ENCODE results near the gene IPO13. TPM values are rescaled to one million over a fixed set of nuclear protein-coding genes. Genes with fewer than 3 reads are reported as not detected.

Gene IPO13
- total and polyA plus RNA-seq, 4 donors: 7.3 to 35.4 (median 17.4) TPM

DNA sequence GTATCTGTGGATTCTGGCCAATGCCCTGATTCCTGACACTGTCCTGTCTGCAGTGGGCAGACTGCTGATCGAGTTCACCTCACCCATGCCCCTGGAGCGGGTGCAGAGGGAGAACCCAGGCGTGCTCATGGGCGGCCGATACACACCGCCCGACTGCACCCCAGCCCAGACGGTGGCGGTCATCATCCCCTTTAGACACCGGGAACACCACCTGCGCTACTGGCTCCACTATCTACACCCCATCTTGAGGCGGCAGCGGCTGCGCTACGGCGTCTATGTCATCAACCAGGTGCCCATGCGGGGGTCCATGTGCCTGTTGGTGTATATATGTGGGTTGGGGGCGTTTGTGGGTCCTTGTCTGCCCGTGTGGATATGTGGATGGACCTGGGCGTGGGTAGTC lies 34.9 kb downstream of the IPO13 start:
- H3K9ac ChIP-seq (ENCODE audit: insufficient read depth in 1 of 2, low read length in 2 of 2): no peak overlapping the region
- TF ChIP-seq, protein P1, sequence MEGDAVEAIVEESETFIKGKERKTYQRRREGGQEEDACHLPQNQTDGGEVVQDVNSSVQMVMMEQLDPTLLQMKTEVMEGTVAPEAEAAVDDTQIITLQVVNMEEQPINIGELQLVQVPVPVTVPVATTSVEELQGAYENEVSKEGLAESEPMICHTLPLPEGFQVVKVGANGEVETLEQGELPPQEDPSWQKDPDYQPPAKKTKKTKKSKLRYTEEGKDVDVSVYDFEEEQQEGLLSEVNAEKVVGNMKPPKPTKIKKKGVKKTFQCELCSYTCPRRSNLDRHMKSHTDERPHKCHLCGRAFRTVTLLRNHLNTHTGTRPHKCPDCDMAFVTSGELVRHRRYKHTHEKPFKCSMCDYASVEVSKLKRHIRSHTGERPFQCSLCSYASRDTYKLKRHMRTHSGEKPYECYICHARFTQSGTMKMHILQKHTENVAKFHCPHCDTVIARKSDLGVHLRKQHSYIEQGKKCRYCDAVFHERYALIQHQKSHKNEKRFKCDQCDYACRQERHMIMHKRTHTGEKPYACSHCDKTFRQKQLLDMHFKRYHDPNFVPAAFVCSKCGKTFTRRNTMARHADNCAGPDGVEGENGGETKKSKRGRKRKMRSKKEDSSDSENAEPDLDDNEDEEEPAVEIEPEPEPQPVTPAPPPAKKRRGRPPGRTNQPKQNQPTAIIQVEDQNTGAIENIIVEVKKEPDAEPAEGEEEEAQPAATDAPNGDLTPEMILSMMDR (IDR thresholded peaks at IDR 0.05; ENCODE audit: control extremely low read depth, extremely low read depth): no peak
- 96 to 97% methylated on average over 20 of the region's 20 CpGs for WGBS, 2 donors
- peaks cover 0 to 19% (median 8%) of the 10 kb centered on the region in 5 donors for H3K4me1 ChIP-seq (ENCODE audit: control insufficient read depth in 5 of 5, insufficient read depth in 5 of 5, low read length in 5 of 5)
- DNase-seq: no peak
- no peak for ATAC-seq (ENCODE audit: insufficient read depth, low FRiP score)
- no peaks in the 10 kb centered on the region for H3K27me3 ChIP-seq (ENCODE audit: control insufficient read depth in 3 of 3, insufficient read depth in 3 of 3, low read length in 2 of 3)
- H3K36me3 ChIP-seq (ENCODE audit: control insufficient read depth in 4 of 4, insufficient read depth in 4 of 4, low read length in 4 of 4): peaks cover 2 to 14% (median 11%) of the 10 kb centered on the region in 4 donors
- H3K9me3 ChIP-seq (ENCODE audit: control insufficient read depth in 4 of 4, insufficient read depth in 3 of 4, low read length in 3 of 4): no peaks in the 10 kb centered on the region
- H3K4me3 ChIP-seq: no peak overlapping the region
- H3K27ac ChIP-seq (ENCODE audit: low read depth in 1 of 2, low read length in 1 of 2): no peak overlapping the region

DNA sequence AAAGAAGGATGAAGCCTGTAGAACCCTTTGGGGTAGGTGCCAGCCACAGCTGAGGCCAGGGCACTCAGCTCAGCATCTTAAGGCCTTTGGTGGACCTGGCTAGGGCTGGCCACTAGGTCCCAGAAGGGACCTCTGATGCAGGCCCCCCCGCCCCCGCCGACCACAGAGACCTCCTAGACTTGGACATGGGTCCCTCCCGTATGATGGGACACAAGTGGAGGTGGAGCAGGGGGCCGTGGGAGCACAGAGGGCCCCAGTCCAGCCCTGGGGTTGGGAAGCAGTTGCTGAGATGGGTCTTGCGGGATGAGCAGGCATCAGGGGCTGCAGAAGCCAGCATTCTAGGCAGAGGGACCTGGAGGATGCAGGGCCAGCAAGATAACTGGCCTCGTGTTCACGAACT lies 35.5 kb downstream of the IPO13 start:
- 88 to 96% methylated on average over 8 of the region's 8 CpGs for WGBS, 2 donors
- H3K27me3 ChIP-seq (ENCODE audit: control insufficient read depth in 3 of 3, insufficient read depth in 3 of 3, low read length in 2 of 3): no peaks in the 10 kb centered on the region
- no peak for ATAC-seq (ENCODE audit: insufficient read depth, low FRiP score)
- H3K4me1 ChIP-seq (ENCODE audit: control insufficient read depth in 5 of 5, insufficient read depth in 5 of 5, low read length in 5 of 5): peaks cover 0 to 18% (median 6%) of the 10 kb centered on the region in 5 donors
- DNase-seq: no peak
- H3K27ac ChIP-seq (ENCODE audit: low read depth in 1 of 2, low read length in 1 of 2): no peak overlapping the region
- no peaks in the 10 kb centered on the region for H3K9me3 ChIP-seq (ENCODE audit: control insufficient read depth in 4 of 4, insufficient read depth in 3 of 4, low read length in 3 of 4)
- no peak overlapping the region for H3K9ac ChIP-seq (ENCODE audit: insufficient read depth in 1 of 2, low read length in 2 of 2)
- TF ChIP-seq, protein P1 (IDR thresholded peaks at IDR 0.05; ENCODE audit: control extremely low read depth, extremely low read depth): no peak
- no peak overlapping the region for H3K4me3 ChIP-seq
- H3K36me3 ChIP-seq (ENCODE audit: control insufficient read depth in 4 of 4, insufficient read depth in 4 of 4, low read length in 4 of 4): peaks cover 2 to 12% (median 7%) of the 10 kb centered on the region in 4 donors

DNA sequence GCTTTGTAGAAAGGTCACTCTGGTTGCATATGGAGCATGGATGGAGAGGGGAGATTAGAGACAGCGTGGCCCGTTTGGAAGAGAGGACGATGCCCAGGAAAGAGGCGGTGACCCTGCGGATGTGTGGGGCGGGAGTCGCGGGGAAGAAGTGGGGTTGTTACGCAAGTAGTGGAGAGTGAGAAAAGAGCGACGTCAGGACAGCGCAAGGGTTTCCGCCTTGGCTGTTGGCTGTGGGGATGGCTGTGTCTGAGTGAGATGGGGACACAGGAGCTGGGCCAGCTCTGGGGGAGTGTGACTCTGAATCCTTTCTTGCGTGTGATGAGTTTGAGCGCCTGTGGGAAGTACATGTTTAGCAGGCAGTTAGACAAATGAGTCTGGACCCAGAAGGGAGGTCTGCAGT lies 36.1 kb downstream of the IPO13 start:
- no peak for DNase-seq
- H3K9ac ChIP-seq (ENCODE audit: insufficient read depth in 1 of 2, low read length in 2 of 2): no peak overlapping the region
- 41 to 76% methylated on average over 15 of the region's 15 CpGs for WGBS, 2 donors
- H3K4me1 ChIP-seq (ENCODE audit: control insufficient read depth in 5 of 5, insufficient read depth in 5 of 5, low read length in 5 of 5): peaks cover 0 to 18% (median 6%) of the 10 kb centered on the region in 5 donors
- H3K4me3 ChIP-seq: no peak overlapping the region
- ATAC-seq (ENCODE audit: insufficient read depth, low FRiP score): no peak
- no peaks in the 10 kb centered on the region for H3K9me3 ChIP-seq (ENCODE audit: control insufficient read depth in 4 of 4, insufficient read depth in 3 of 4, low read length in 3 of 4)
- TF ChIP-seq, protein P1 (IDR thresholded peaks at IDR 0.05; ENCODE audit: control extremely low read depth, extremely low read depth): no peak
- H3K36me3 ChIP-seq (ENCODE audit: control insufficient read depth in 4 of 4, insufficient read depth in 4 of 4, low read length in 4 of 4): peaks cover 2 to 9% (median 5%) of the 10 kb centered on the region in 4 donors
- no peak overlapping the region for H3K27ac ChIP-seq (ENCODE audit: low read depth in 1 of 2, low read length in 1 of 2)
- H3K27me3 ChIP-seq (ENCODE audit: control insufficient read depth in 3 of 3, insufficient read depth in 3 of 3, low read length in 2 of 3): no peaks in the 10 kb centered on the region

All from lung (tissue), 12 donors.